ENCODE measurements around the gene PEX11B. TPM values are rescaled to one million over a fixed set of nuclear protein-coding genes. Genes with fewer than 3 reads are reported as not detected.

Gene PEX11B, protein sequence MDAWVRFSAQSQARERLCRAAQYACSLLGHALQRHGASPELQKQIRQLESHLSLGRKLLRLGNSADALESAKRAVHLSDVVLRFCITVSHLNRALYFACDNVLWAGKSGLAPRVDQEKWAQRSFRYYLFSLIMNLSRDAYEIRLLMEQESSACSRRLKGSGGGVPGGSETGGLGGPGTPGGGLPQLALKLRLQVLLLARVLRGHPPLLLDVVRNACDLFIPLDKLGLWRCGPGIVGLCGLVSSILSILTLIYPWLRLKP
- 30.6 and 31.2 TPM in 2 replicates for total RNA-seq

DNA sequence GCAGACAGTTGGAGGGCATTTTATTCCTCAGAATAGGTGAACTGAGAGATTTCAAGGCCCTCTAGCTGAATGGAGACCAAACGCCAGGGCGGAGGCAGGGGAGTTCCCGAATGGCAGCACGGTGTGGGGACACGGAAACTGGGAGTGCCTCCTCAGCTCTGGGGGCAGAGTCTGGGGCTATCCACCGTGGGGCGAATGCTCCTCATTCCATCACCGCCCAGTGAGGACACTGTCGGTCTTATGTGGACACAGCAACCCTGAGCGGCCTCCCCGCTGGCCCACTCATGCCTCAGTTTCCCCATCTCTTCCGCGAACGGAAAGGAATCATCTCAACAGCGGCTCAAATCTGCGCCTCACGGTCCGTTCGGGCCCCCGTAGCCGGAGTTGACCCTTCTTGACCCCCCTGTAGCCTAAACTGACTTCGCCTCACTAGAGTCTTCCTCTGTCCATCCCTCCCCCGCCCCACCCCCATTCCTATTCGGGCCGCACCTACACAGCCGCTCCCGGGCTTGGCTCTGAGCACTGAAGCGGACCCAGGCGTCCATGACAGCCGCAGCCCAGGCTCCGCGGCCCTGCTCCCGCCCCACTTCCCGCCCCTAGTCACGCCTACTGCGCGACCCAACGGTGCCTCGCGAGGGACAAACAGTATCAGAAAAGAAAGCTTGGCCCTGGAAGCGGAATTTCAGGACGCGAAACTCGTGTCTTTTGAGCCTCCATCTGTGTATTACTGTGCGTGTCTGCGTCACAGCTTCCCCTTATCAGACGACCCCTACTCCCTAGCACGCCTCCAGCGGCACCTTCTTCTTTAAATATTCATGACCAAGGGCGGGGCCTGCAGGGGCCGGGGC lies at the start of gene PEX11B:
Gene PEX11B (minus strand): TSS at position 574 of the 848 bp plus-strand sequence. CDS start 29 bp downstream, at position 545.
- Mint-ChIP-seq H3K9me3 (no peaks in the 10 kb centered on the region), H3K4me1 (ENCODE audit: low read depth) (peaks cover 41% of the 10 kb centered on the region), H3K27ac (peak within 1 kb of the TSS; percentile 91), H3K4me3 (peak within 1 kb of the TSS; percentile 88), H3K36me3 (ENCODE audit: low read depth) (peaks cover 31% of the 10 kb centered on the region), H3K27me3 (ENCODE audit: insufficient read depth) (no peaks in the 10 kb centered on the region)
- intact Hi-C loops (cut with micrococcal nuclease): loop anchor here (1.0 to 2.0 kb wide), 5 partner anchors 9 to 74 kb away; partner anchors contain the start of genes ANKRD34A, ANKRD35, NUDT17 and POLR3GL
- peak; percentile 87 for DNase-seq (ENCODE audit: low spot score)

DNA sequence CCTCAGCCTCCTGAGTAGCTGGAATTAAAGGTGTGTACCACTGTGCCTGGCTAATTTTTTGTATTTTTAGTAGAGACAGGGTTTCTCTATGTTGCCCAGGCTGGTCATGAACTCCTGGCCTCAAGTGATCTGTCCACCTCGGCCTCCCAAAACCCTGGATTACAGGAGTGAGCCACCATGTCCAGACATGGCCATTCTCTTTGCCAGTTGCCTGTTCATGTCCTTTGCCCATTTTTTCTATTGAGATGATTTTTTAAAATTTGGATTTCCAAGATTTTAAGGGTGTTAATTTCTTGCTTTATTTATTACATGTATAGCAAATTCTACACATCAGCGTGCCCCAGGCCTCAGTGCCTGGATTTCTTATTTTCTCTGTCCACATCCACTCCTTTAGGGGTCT lies 48.8 kb upstream of the PEX11B start:
- Mint-ChIP-seq H3K4me1 (ENCODE audit: low read depth) (peaks cover 28% of the 10 kb centered on the region), H3K36me3 (ENCODE audit: low read depth) (peaks cover 7% of the 10 kb centered on the region), H3K4me3 (peak overlapping the region; percentile 40), H3K27ac (no peak overlapping the region), H3K9me3 (peaks cover 14% of the 10 kb centered on the region), H3K27me3 (ENCODE audit: insufficient read depth) (no peaks in the 10 kb centered on the region)
- DNase-seq (ENCODE audit: low spot score): no peak
- intact Hi-C loops (cut with micrococcal nuclease): no loop called here

DNA sequence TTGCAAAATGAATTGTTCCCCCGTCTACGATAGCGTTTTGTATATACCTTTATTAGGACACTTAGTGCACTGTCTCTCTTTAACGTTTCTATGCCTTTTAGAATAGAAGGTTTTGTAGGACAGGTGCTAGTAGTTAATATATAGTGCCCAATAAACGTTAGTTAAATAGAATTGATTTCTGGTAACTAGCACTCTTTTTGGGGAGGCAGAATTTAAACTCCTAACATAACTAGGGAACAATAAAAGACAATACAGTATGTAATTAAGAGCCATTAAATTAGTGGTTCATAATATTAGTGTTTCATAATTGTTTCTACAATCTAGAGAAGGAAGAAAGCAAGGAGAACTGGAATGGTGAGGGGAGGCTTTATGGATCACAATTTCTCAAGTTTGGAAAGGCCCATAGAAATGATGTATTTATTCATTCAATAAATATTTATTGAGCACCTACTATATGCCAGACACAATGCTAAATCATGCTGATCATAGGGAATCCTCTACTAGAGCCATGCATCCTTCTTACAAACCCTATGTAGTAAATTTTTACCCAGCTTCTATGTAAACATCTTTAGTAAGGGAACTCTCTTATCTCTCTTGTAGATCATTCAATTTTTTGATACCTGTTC lies 46.7 kb upstream of the PEX11B start:
- Mint-ChIP-seq H3K27me3 (ENCODE audit: insufficient read depth) (no peaks in the 10 kb centered on the region), H3K9me3 (peaks cover 14% of the 10 kb centered on the region), H3K4me1 (ENCODE audit: low read depth) (peaks cover 42% of the 10 kb centered on the region), H3K4me3 (peak overlapping the region; percentile 93), H3K36me3 (ENCODE audit: low read depth) (peaks cover 7% of the 10 kb centered on the region), H3K27ac (peak overlapping the region; percentile 87)
- intact Hi-C loops (cut with micrococcal nuclease): no loop called here
- DNase-seq (ENCODE audit: low spot score): no peak

DNA sequence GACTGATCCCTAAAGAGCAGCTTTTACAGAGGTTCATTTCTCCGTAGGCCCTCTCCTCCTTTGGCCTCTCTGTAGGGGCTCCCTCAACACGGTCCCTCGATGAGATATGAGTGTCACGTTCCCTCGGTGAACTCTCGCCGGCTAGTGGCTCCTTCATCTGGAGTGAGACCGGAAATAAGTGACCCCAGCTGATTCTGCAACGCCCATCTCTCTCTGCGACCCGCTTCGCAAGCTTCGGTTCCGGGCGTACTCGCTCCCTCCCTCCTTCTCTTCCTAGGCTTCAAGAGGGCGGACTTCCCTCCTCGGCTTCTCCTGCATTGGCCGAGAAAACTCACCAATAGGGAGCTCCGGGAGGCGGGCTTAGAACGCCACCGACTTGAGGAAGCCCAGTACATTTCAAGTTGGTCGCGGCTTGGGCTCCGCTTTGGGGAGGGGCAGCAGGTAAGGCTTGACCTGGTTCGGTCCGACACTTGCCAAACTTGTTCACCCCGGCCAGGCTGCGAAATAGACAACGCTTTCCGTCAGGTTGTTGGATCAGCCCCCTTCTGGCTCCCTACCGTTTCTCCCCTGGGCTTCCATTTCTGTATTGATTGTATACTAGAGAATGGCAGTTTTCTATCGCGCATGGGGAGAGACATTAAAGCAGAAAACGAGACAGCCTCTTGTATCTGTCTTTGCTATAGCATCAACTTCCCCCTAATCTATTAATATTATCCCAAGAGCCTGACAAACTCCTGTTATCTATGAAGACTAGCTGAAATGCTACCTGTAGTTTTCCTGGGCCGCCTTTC lies 46.0 kb upstream of the PEX11B start, which contains the start of the genes ANKRD34A and POLR3GL:
Gene ANKRD34A (minus strand): TSS at position 248 of the 791 bp plus-strand sequence. CDS start 2,816 bp downstream, outside the sequence.
Gene POLR3GL (plus strand): TSS at position 363 of the 791 bp plus-strand sequence. CDS start 10,176 bp downstream, outside the sequence.
- Mint-ChIP-seq H3K4me1 (ENCODE audit: low read depth) (peaks cover 45% of the 10 kb centered on the region), H3K27me3 (ENCODE audit: insufficient read depth) (no peaks in the 10 kb centered on the region), H3K27ac (peak within 1 kb of the TSS; percentile 87), H3K9me3 (peaks cover 14% of the 10 kb centered on the region), H3K36me3 (ENCODE audit: low read depth) (peaks cover 9% of the 10 kb centered on the region), H3K4me3 (peak within 1 kb of the TSS; percentile 93)
- intact Hi-C loops (cut with micrococcal nuclease): loop anchor here (1.0 kb wide), 7 partner anchors 15 to 106 kb away; partner anchors contain the start of genes PEX11B, RBM8A and TXNIP
- peak; percentile 89 for DNase-seq (ENCODE audit: low spot score)

DNA sequence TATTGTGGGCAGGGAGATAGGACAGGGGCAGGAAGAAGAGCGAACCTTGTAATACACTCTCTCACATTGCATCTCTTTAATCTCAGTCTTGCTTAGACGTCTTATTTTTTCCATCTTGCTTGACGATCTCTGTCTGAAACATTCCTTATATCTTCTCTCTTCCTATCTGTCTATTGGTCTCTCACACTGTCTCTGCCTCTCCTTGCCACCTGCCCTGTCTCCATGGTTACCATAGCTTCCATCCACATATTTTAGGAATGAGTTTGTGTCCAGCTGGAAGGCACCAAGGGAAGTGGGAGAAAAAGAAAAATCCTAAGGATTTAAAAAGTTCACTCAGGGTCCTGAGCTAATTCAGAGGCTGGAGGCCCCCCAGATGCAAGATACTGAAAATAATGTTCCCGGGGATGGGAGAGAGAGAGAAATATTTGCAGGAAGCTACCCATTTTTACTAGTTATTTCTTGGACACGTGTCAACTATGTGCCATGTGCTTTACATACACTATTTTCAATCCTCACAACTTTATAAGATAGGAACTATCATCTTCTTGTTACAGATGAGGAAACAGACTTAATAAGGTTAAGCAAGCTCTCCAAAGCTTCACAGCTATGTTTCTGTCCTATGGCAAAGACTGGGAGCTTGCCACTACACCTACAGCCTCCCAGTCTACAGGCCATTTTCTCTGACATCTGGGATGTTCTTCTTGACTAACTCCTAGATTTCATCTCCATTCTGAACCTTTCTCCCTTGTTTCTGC lies 44.9 kb upstream of the PEX11B start:
- Mint-ChIP-seq H3K4me3 (peak overlapping the region; percentile 93), H3K4me1 (ENCODE audit: low read depth) (peaks cover 56% of the 10 kb centered on the region), H3K27me3 (ENCODE audit: insufficient read depth) (no peaks in the 10 kb centered on the region), H3K27ac (peak overlapping the region; percentile 87), H3K36me3 (ENCODE audit: low read depth) (peaks cover 9% of the 10 kb centered on the region), H3K9me3 (peaks cover 14% of the 10 kb centered on the region)
- no peak for DNase-seq (ENCODE audit: low spot score)
- intact Hi-C loops (cut with micrococcal nuclease): loop anchor here (1.0 kb wide), 7 partner anchors 16 to 105 kb away; partner anchors contain the start of genes PEX11B, RBM8A and TXNIP

DNA sequence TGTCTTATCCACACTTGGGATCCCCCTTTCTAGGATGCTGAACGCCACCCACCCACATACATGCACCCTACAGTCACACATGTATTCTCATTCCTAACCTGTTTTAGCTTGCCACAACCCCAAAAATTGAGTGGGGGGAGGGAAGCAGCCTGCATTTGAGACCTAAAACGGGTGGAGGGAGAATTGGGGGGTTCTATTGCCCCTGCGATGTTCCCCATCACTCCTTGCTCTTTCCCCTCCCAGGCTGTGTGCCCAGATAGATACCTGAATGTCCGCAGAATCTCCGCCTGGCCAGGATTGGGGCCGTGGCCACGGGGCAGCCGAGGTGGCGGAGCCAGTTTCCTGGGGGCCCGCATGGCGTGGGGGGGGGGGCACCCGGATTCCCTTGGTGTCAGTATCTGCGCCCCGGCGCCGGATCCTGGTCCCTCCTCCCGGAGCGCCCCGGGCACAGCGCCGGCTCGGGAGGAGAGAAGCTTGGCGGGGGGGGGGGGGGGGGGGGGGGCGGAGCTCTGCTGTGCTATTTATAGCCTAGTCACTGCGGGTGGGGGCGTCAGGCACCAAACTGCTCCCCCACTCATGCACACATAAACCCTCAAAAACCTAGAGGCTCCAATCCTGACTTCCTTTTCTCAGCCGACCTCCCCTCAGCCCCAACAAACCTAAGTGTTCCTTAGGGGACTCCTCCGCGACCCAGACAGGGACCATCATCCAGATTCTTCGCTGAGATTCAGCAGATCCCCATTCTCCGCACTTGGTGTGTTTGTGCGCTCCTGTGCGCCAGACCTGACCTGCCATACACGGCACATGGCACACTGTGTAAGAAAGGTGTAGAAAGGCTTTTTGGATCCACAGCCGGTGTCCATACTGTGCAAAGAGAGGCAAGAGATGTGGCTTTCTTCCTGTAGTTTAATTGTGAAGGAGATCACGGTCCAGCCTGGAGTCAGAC lies 43.9 kb upstream of the PEX11B start:
- H3K36me3 Mint-ChIP-seq (ENCODE audit: low read depth): peaks cover 2% of the 10 kb centered on the region
- H3K4me1 Mint-ChIP-seq (ENCODE audit: low read depth): peaks cover 62% of the 10 kb centered on the region
- no peaks in the 10 kb centered on the region for H3K27me3 Mint-ChIP-seq (ENCODE audit: insufficient read depth)

DNA sequence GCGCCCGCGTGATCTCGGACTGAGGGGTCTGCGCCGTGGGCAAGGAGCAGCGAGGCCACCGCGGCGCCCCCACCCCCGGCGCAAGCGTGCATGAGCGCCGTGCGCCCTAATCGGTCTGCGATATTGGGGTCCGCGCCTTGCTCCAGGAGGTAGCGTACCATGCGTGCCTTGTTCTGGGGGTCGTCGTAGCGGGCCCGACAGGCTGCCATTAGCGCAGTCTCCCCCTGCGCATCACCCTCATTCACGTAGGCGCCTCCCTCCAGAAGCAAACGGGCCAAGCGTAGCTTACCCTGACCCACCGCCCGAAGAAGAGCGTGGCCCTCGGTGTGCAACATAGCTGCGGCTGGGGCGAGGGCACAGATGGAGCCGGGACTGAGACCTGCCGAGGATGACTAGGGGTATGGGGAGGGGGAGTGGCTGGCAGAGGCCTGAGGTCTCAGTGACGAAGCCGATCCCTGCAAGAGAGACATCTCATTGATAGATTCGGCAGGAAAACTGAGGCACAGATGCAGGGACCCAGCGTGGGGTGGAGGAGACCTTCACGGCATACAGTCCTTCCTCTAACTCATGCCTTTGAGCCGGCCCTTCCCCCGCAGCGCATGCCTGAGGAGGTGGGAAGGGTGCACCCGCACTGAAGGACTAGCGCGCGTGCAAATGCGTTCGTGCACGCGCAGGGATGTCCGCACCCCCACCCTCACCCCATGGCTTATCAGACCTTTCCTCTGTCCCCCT lies 43.1 kb upstream of the PEX11B start:
- Mint-ChIP-seq H3K36me3 (ENCODE audit: low read depth) (peaks cover 2% of the 10 kb centered on the region), H3K4me1 (ENCODE audit: low read depth) (peaks cover 69% of the 10 kb centered on the region), H3K27ac (peak overlapping the region; percentile 84), H3K4me3 (peak overlapping the region; percentile 91), H3K27me3 (ENCODE audit: insufficient read depth) (no peaks in the 10 kb centered on the region), H3K9me3 (no peaks in the 10 kb centered on the region)
- intact Hi-C loops (cut with micrococcal nuclease): no loop called here
- no peak for DNase-seq (ENCODE audit: low spot score)

More for the DNA sequence above, 43.9 kb upstream of the PEX11B start:
- Mint-ChIP-seq H3K4me3 (peak overlapping the region; percentile 93), H3K9me3 (peaks cover 6% of the 10 kb centered on the region), H3K27ac (peak overlapping the region; percentile 87)
- intact Hi-C loops (cut with micrococcal nuclease): no loop called here
- DNase-seq (ENCODE audit: low spot score): no peak

DNA sequence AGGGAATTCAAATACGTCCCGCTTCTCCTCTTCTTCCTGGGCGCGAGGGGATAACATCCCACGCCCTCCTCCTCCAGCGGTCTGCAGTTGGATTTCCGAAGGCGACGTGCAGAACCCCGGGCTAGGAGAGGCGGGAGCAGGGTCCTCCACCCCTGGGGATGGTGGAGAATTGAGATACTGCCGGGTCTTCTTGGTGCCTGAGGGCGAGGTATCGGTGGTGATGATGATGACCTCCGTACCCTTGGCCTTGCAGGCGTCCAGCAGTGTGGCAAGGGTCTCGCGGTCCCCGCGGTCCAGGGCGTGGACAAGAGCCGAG lies 42.5 kb upstream of the PEX11B start:
- no peak for DNase-seq (ENCODE audit: low spot score)
- H3K4me1 Mint-ChIP-seq (ENCODE audit: low read depth): peaks cover 74% of the 10 kb centered on the region
- no peaks in the 10 kb centered on the region for H3K9me3 Mint-ChIP-seq
- intact Hi-C loops (cut with micrococcal nuclease): no loop called here
- peak overlapping the region; percentile 36 for H3K27ac Mint-ChIP-seq
- no peaks in the 10 kb centered on the region for H3K27me3 Mint-ChIP-seq (ENCODE audit: insufficient read depth)
- peaks cover 2% of the 10 kb centered on the region for H3K36me3 Mint-ChIP-seq (ENCODE audit: low read depth)
- H3K4me3 Mint-ChIP-seq: peak overlapping the region; percentile 91

DNA sequence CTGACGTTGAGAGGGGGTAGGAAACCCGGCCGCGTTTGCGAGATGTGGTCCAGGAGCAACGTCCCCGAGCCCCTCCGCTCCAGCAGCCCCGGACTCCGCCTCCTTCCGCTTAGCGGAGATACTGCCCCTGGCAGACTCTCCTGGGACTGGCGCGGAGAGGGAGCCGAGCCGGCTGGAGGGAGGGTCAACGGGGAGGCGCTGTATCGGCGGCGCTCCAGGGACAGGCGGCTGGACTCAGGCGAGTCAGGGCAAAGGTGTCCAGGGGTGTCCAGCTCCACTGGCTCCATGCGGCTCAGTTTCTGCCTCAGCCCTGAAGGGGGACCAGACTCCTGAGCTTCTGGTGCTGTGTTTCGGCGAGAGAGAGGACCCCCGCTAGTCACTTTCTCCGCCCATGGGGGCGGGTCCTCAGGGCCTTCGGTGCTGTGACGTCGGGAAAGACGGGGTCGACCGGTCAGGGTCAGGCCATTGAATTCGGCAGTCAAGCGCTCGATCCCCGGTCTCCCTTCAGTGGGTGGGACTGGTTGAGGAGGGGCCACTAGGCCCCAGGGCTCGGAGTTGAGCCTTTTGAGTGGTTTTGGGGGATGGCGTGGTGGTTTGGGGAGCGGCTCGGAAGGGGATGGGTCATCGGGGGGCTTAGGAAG lies 42.1 kb upstream of the PEX11B start:
- Mint-ChIP-seq H3K4me1 (ENCODE audit: low read depth) (peaks cover 79% of the 10 kb centered on the region), H3K4me3 (peak overlapping the region; percentile 91), H3K27me3 (ENCODE audit: insufficient read depth) (no peaks in the 10 kb centered on the region), H3K36me3 (ENCODE audit: low read depth) (peaks cover 2% of the 10 kb centered on the region), H3K27ac (peak overlapping the region; percentile 36), H3K9me3 (no peaks in the 10 kb centered on the region)
- intact Hi-C loops (cut with micrococcal nuclease): no loop called here
- peak; percentile 41 for DNase-seq (ENCODE audit: low spot score)

DNA sequence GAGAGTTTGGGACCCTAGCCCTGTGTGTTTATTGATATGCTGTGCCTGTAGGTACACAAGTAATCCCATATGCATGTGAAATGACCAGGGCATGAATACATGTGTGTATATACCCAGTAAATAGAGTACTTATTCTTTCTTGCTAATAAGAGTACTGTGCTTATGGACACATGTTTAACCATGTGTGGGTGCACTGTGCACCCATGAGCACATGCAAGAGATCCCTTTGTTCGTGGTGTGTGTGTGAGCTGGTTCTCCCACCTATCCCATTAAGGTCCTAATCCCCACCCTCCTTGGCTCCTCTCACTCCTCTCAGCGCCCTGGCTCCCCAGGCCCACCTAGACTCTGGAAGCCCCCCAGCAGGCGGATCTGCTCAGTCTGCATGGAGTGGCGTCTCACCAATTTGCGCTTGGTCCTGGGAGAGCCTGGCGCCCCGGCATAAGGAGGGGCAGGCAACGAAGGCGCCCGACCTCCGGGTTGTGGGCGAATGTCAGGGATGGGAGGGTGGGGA lies 41.5 kb upstream of the PEX11B start:
- intact Hi-C loops (cut with micrococcal nuclease): loop anchor here (2.0 kb wide), 1 partner anchor 75 kb away; the partner anchor contains the start of gene ANKRD35
- H3K4me1 Mint-ChIP-seq (ENCODE audit: low read depth): peaks cover 80% of the 10 kb centered on the region
- H3K9me3 Mint-ChIP-seq: no peaks in the 10 kb centered on the region
- H3K27me3 Mint-ChIP-seq (ENCODE audit: insufficient read depth): no peaks in the 10 kb centered on the region
- peak overlapping the region; percentile 72 for H3K4me3 Mint-ChIP-seq
- no peak overlapping the region for H3K27ac Mint-ChIP-seq
- H3K36me3 Mint-ChIP-seq (ENCODE audit: low read depth): peaks cover 7% of the 10 kb centered on the region
- no peak for DNase-seq (ENCODE audit: low spot score)

Data from activated T-helper 1 cell treated with anti-CD3 and anti-CD28 coated beads, Interleukin-12 subunit alpha, Interleukin-12 subunit beta, Interleukin-2, Interleukin-4 antibody, amounts not matched to agents 30 ng/mL and 10 ng/mL and 1 ng/mL, durations not matched to agents 14 hours and 24 hours and 36 hours (primary cell).